Hematopoietic multipotent progenitor cell treated with erythropoietin and hydrocortisone succinate and interleukin-3 and kit ligand, for 17 days (in vitro differentiated cells): ENCODE measurements around the gene SLC9A3.

Experiments used
- DNase-seq: peaks from one replicate; pipeline ENCODE4 v3.0.0-alpha.2; 2015; ENCODE audit warnings: low spot score

SLC9A3 gene

GRCh38 chr5:538801-539468 lies 14.7 kb upstream of the SLC9A3 start:
- DNase-seq: no peak

- no peak for DNase-seq
Observed at GRCh38 chr5:538271-538771, 14.1 kb upstream of the SLC9A3 start.

- no peak for DNase-seq
Observed at GRCh38 chr5:537621-538071, 13.4 kb upstream of the SLC9A3 start.

GRCh38 chr5:537098-537497 lies 12.8 kb upstream of the SLC9A3 start:
- no peak for DNase-seq

- DNase-seq: no peak
Observed at GRCh38 chr5:535846-536698, 11.8 kb upstream of the SLC9A3 start.

GRCh38 chr5:534743-535671 lies 10.8 kb upstream of the SLC9A3 start:
- DNase-seq: no peak

GRCh38 chr5:533955-534742 lies 9.9 kb upstream of the SLC9A3 start:
- DNase-seq: no peak

GRCh38 chr5:533243-533954 lies 9.2 kb upstream of the SLC9A3 start:
- DNase-seq: no peak

- DNase-seq: no peak
Observed at GRCh38 chr5:532521-533242, 8.4 kb upstream of the SLC9A3 start.

GRCh38 chr5:531749-532315 lies 7.6 kb upstream of the SLC9A3 start:
- no peak for DNase-seq

- no peak for DNase-seq
Observed at GRCh38 chr5:531101-531748, 7.0 kb upstream of the SLC9A3 start.

GRCh38 chr5:530001-530955 lies 6.0 kb upstream of the SLC9A3 start:
- DNase-seq: no peak

- DNase-seq: no peak
Observed at GRCh38 chr5:528629-529511, 4.6 kb upstream of the SLC9A3 start.

- no peak for DNase-seq
Observed at GRCh38 chr5:527646-528628, 3.7 kb upstream of the SLC9A3 start.

- DNase-seq: no peak
Observed at GRCh38 chr5:526456-527088, 2.3 kb upstream of the SLC9A3 start.
